ENCODE results near the gene ZNF385C. TPM values are rescaled to one million over a fixed set of nuclear protein-coding genes. Genes with fewer than 3 reads are reported as not detected.

Gene ZNF385C
- polyA plus RNA-seq, 3 donors from 2014 or later = 0.44 TPM; not detected in 2

GRCh38 chr17:42120161-42120769, 22.0 kb upstream of the ZNF385C start:
- peak overlapping the region in 1 of 6 donors; percentile 33 for H3K27ac Mint-ChIP-seq
- H3K4me1 Mint-ChIP-seq = peaks cover 18 to 20% of the 10 kb centered on the region in 2 donors
- peak overlapping the region; percentile 66 to 81 (median 70) for H3K4me3 Mint-ChIP-seq
- DNase-seq = no peak
- H3K27me3 Mint-ChIP-seq (ENCODE audit: low read depth in 3 of 3) = peaks cover 0 to 6% (median 4%) of the 10 kb centered on the region in 3 donors
- peaks cover 5 to 15% (median 7%) of the 10 kb centered on the region in 3 donors for H3K36me3 Mint-ChIP-seq
- H3K9me3 Mint-ChIP-seq = no peaks in the 10 kb centered on the region

GRCh38 chr17:42119301-42119700, 21.0 kb upstream of the ZNF385C start:
- H3K4me1 Mint-ChIP-seq = peaks cover 20% of the 10 kb centered on the region in 2 donors
- H3K9me3 Mint-ChIP-seq = no peaks in the 10 kb centered on the region
- DNase-seq = no peak
- H3K27ac Mint-ChIP-seq = no peak overlapping the region
- peaks cover 0 to 4% (median 2%) of the 10 kb centered on the region in 3 donors for H3K27me3 Mint-ChIP-seq (ENCODE audit: low read depth in 3 of 3)
- H3K4me3 Mint-ChIP-seq = peak overlapping the region in 1 of 5 donors; percentile 47
- H3K36me3 Mint-ChIP-seq = peaks cover 0 to 9% (median 7%) of the 10 kb centered on the region in 3 donors

GRCh38 chr17:42118545-42118944, 20.3 kb upstream of the ZNF385C start:
- peaks cover 0 to 4% (median 0%) of the 10 kb centered on the region in 3 donors for H3K27me3 Mint-ChIP-seq (ENCODE audit: low read depth in 3 of 3)

DNA sequence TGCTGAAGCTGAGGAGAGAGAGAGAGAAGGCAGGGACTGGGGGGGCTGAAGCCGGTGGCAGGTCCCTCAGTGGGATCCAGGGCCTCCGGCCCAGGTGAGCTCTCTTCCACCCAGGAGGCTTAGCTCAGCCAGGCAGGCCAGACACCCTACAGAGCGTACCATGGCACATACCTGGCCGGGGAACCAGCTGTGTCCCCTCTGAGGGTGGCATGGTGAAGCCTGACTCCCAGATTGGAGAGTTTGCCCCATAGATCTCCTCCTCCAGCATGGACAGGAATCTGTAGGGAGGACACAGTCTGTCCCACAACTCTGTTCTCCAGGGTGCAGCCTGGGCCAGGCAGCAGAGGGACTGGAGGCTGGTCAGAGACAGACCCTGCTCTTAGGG, 19.8 kb upstream of the ZNF385C start:
- no peaks in the 10 kb centered on the region for H3K9me3 Mint-ChIP-seq
- H3K4me1 Mint-ChIP-seq = peaks cover 18 to 20% of the 10 kb centered on the region in 2 donors
- peaks cover 0 to 4% (median 0%) of the 10 kb centered on the region in 3 donors for H3K27me3 Mint-ChIP-seq (ENCODE audit: low read depth in 3 of 3)
- DNase-seq = no peak
- peak overlapping the region in 1 of 5 donors; percentile 50 for H3K4me3 Mint-ChIP-seq
- H3K36me3 Mint-ChIP-seq = peaks cover 0 to 9% (median 7%) of the 10 kb centered on the region in 3 donors
- H3K27ac Mint-ChIP-seq = no peak overlapping the region

More at GRCh38 chr17:42118545-42118944, 20.3 kb upstream of the ZNF385C start:
- no peak for DNase-seq
- Mint-ChIP-seq H3K4me3 (peak overlapping the region in 4 of 5 donors; percentile 8 to 68 (median 54)), H3K27ac (no peak overlapping the region), H3K4me1 (peaks cover 20% of the 10 kb centered on the region in 2 donors), H3K36me3 (peaks cover 0 to 9% (median 7%) of the 10 kb centered on the region in 3 donors), H3K9me3 (no peaks in the 10 kb centered on the region)

- Mint-ChIP-seq H3K27ac (no peak overlapping the region), H3K27me3 (ENCODE audit: low read depth in 3 of 3) (peaks cover 0 to 4% (median 0%) of the 10 kb centered on the region in 3 donors), H3K4me1 (peaks cover 21 to 24% of the 10 kb centered on the region in 2 donors)
These were observed 19.3 kb upstream of the ZNF385C start for GRCh38 chr17:42117397-42118125.

DNA sequence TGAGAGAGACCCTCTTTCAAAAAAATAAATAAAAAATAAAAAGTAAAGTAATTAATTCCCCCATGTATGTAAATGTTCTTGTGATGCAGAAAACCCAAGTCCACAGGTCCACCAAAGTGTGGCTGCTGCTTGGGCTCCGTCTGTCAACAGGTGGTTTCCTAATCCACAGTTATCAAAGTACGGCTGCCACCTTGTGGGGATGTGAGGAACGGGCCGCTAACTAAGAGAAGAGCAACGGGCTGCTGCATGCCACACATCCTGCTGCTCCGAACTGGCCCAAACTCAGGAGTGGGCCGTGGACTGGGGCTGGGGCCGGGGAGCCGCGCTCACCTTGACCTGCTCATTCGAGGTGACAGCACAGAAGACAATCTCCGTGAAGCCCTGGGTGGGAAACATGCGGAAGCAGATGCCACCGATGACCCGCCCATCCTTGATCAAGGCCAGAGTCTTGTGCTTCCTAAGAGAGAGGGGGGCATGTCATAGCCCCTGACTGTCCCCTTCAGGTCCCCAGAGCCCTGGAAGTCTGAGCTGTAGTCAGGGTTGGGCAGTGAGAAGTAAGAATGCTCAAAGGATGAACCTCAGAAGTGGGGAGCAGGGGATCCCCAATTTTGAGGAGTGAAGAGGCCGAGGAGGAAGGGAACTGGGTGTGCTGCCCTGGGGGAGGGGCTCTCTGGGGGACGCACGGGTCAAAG, 18.6 kb upstream of the ZNF385C start:
- peaks cover 0 to 9% (median 7%) of the 10 kb centered on the region in 3 donors for H3K36me3 Mint-ChIP-seq
- no peaks in the 10 kb centered on the region for H3K9me3 Mint-ChIP-seq
- peak; percentile 73 to 81 (median 75) for DNase-seq
- H3K4me1 Mint-ChIP-seq = peaks cover 27 to 31% of the 10 kb centered on the region in 2 donors
- peak overlapping the region in 1 of 6 donors; percentile 15 for H3K27ac Mint-ChIP-seq
- H3K27me3 Mint-ChIP-seq (ENCODE audit: low read depth in 3 of 3) = peaks cover 0 to 4% (median 0%) of the 10 kb centered on the region in 3 donors
- H3K4me3 Mint-ChIP-seq = no peak overlapping the region

More at GRCh38 chr17:42117397-42118125, 19.3 kb upstream of the ZNF385C start:
- Mint-ChIP-seq H3K9me3 (no peaks in the 10 kb centered on the region), H3K4me3 (no peak overlapping the region), H3K36me3 (peaks cover 0 to 9% (median 7%) of the 10 kb centered on the region in 3 donors)
- no peak for DNase-seq

GRCh38 chr17:42114118-42114517, 15.8 kb upstream of the ZNF385C start:
- Mint-ChIP-seq H3K4me3 (no peak overlapping the region), H3K27me3 (ENCODE audit: low read depth in 3 of 3) (peaks cover 0 to 1% (median 0%) of the 10 kb centered on the region in 3 donors)

DNA sequence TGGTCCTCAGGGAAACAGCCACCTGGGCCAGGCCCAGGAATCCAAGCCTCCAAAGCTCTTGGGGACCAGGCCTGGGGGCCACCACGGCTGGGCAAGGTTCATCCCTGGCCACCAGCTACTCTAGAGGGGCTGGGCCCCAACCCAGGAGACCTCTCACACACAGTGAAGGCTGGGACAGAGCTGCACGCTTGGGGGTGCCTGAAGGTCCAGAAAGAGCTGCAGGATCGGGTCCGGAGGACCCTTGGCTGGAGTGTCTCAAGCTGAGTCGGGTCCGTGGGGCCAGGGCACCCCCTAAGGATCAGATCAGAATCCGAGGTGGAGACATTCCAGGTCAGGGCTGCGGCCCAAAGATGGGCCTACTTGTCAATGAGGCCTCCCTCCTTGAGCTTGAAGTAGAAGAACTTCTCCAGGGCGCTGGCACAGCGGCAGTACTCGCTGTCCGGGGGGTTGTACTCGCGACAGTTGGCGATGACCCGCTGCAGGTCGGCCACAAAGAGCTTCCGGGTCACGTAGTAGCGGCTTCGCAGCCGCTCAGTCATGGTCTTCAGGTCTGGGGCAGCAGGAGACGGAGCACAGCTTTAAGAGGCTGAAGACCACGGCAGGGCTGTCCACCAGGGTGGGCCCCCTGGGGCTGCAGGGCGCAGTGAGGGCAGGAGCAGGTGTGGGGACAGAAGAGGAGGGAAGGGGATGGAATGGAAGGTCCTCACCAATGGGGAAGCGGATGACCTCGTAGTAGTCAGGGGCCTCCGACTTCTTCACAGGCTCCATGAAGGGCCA, 15.2 kb upstream of the ZNF385C start:
- no peaks in the 10 kb centered on the region for H3K9me3 Mint-ChIP-seq
- DNase-seq = no peak
- peaks cover 25 to 32% of the 10 kb centered on the region in 2 donors for H3K4me1 Mint-ChIP-seq
- peaks cover 0 to 3% (median 0%) of the 10 kb centered on the region in 3 donors for H3K27me3 Mint-ChIP-seq (ENCODE audit: low read depth in 3 of 3)
- H3K27ac Mint-ChIP-seq = peak overlapping the region in 1 of 6 donors; percentile 38
- H3K4me3 Mint-ChIP-seq = no peak overlapping the region
- peaks cover 0 to 13% (median 8%) of the 10 kb centered on the region in 3 donors for H3K36me3 Mint-ChIP-seq

More at GRCh38 chr17:42114118-42114517, 15.8 kb upstream of the ZNF385C start:
- peaks cover 28 to 32% of the 10 kb centered on the region in 2 donors for H3K4me1 Mint-ChIP-seq
- DNase-seq = no peak
- H3K36me3 Mint-ChIP-seq = peaks cover 0 to 13% (median 11%) of the 10 kb centered on the region in 3 donors
- H3K9me3 Mint-ChIP-seq = no peaks in the 10 kb centered on the region
- no peak overlapping the region for H3K27ac Mint-ChIP-seq

- DNase-seq = peak; percentile 77 to 83 (median 79)
- Mint-ChIP-seq H3K36me3 (peaks cover 0 to 13% (median 8%) of the 10 kb centered on the region in 3 donors), H3K27ac (peak within 1 kb of the TSS; percentile 89 to 97 (median 94)), H3K27me3 (ENCODE audit: low read depth in 3 of 3) (peaks cover 0 to 3% (median 0%) of the 10 kb centered on the region in 3 donors), H3K4me3 (peak within 1 kb of the TSS; percentile 83 to 93 (median 88)), H3K4me1 (peaks cover 31 to 38% of the 10 kb centered on the region in 2 donors), H3K9me3 (no peaks in the 10 kb centered on the region)
These were observed 14.4 kb upstream of the ZNF385C start, which contains the start of gene DHX58 for GRCh38 chr17:42112552-42113176. DHX58 (minus strand) TSS chr17:42112714; CDS start chr17:42111892, 822 bp downstream.

- DNase-seq = peak in 2 of 3 donors; percentile 21 to 23
- H3K27ac Mint-ChIP-seq = peak overlapping the region; percentile 89 to 97 (median 94)
- H3K4me1 Mint-ChIP-seq = peaks cover 33 to 42% of the 10 kb centered on the region in 2 donors
- peaks cover 0 to 3% (median 0%) of the 10 kb centered on the region in 3 donors for H3K27me3 Mint-ChIP-seq (ENCODE audit: low read depth in 3 of 3)
- H3K4me3 Mint-ChIP-seq = peak overlapping the region; percentile 83 to 93 (median 88)
- peaks cover 0 to 12% (median 8%) of the 10 kb centered on the region in 3 donors for H3K36me3 Mint-ChIP-seq
- no peaks in the 10 kb centered on the region for H3K9me3 Mint-ChIP-seq
These were observed 13.7 kb upstream of the ZNF385C start for GRCh38 chr17:42111871-42112551.

DNA sequence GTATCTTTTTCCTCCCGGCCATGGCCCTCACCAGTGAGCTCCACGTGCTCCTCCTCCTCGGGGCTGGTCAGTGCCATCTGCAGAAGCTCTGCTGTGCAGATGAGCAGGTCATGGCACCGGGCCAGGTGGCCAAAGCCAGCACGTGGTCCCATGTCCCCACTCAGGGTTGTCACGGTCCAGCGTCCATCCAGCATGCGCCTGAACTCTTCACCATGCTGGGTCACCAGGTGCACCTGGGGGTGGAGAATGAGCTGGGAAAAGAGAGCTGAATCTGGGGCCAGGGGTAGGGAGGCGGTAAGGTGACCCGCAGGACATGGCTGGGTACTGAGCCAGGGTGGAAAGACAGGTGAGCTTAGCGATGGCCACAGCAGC, 13.0 kb upstream of the ZNF385C start:
- Mint-ChIP-seq H3K27me3 (ENCODE audit: low read depth in 3 of 3) (peaks cover 0 to 3% (median 0%) of the 10 kb centered on the region in 3 donors), H3K4me1 (peaks cover 30 to 35% of the 10 kb centered on the region in 2 donors), H3K27ac (peak overlapping the region in 4 of 6 donors; percentile 67 to 96 (median 82)), H3K4me3 (peak overlapping the region in 4 of 5 donors; percentile 14 to 88 (median 40)), H3K9me3 (no peaks in the 10 kb centered on the region), H3K36me3 (peaks cover 0 to 6% (median 4%) of the 10 kb centered on the region in 3 donors)
- no peak for DNase-seq

All from immature natural killer cell (primary cell).